HEK293T (cell line): ENCODE measurements around the gene STAT5B.

Experiments
- ELF4 ChIP-seq: fragments of 450-650 bp; IDR thresholded peaks from 2 replicates; pipeline ENCODE4 v1.6.1; 2017; ENCODE audit warnings: antibody characterized with exemption
- FOXK2 ChIP-seq: fragments of 450-650 bp; IDR thresholded peaks from 2 replicates; pipeline ENCODE4 v1.6.1; 2016; ENCODE audit warnings: mild to moderate bottlenecking
- FOXM1 ChIP-seq: fragments of 450-650 bp; IDR thresholded peaks from 2 replicates; pipeline ENCODE4 v1.6.1; 2017; ENCODE audit warnings: mild to moderate bottlenecking, borderline replicate concordance
- L3MBTL2 ChIP-seq: fragments of 450-650 bp; conservative IDR thresholded peaks from 2 replicates; pipeline ENCODE4 v1.6.1; 2016; ENCODE audit warnings: mild to moderate bottlenecking
- NFRKB ChIP-seq: fragments of 450-650 bp; IDR thresholded peaks from 2 replicates; pipeline ENCODE4 v1.6.1; 2016; ENCODE audit warnings: mild to moderate bottlenecking, moderate library complexity
- SUZ12 ChIP-seq: fragments of 450-650 bp; IDR thresholded peaks from 2 replicates; pipeline ENCODE4 v1.6.1; 2016; ENCODE audit warnings: mild to moderate bottlenecking
- TARDBP ChIP-seq: fragments of 450-650 bp; IDR thresholded peaks from 2 replicates; pipeline ENCODE4 v1.6.1; 2016
- ZNF384 ChIP-seq: fragments of 450-650 bp; IDR thresholded peaks from 2 replicates; pipeline ENCODE4 v1.6.1; 2016

DNA sequence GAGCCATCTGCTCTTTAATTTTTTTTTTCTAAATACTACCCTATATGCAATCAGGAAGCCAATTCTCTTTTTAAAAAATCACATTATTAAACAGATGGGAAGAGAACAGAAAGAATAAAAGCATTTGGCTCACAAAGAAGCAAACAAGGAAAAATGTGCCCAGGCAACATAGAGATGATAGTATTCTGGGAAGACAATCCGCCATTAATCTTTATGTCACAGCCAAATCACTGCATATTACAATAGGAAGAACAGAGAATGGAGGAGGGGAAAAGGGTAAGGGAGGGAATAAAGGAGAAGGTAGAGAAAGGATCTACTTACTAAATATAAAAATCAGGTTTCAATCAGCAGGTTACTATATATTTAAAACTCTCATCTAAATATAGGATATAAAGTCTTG is 34.3 kb downstream of the STAT5B start:
- TF ChIP-seq SUZ12 (no peak), TARDBP (no peak), FOXK2 (no peak), ELF4 (no peak), NFRKB (no peak), FOXM1 (no peak), L3MBTL2 (no peak), ZNF384 (no peak)
